OCI-LY7 (cell line): ENCODE data around the gene NAV1. TPM values are rescaled to one million over a fixed set of nuclear protein-coding genes. Genes with fewer than 3 reads are reported as not detected.

Source experiments
- BruUV-seq: library from RNA; stranded (reverse); fragments of 400-500 nt; replicated peaks from 2 replicates; lab custom pipeline; 2021; lab: Mats Ljungman, UMichigan
- CTCF ChIA-PET: fragments of 300-600 bp; sonication (Branson Sonifier 250); formaldehyde crosslinking; loops from one replicate; lab custom pipeline; 2022; ENCODE audit warnings: antibody characterized with exemption; ENCODE audit not compliant: unreplicated experiment; lab: Charles Lee
- POLR2A ChIA-PET: fragments of 300-600 bp; sonication (Branson Sonifier 250); formaldehyde crosslinking; loops from one replicate; lab custom pipeline; 2022; ENCODE audit warnings: antibody characterized with exemption; lab: Charles Lee
- DNase-seq: peaks from one replicate; pipeline ENCODE4 v3.0.0-alpha.2; 2015; ENCODE audit warnings: low spot score
- H2AFZ ChIP-seq: fragments of 200-600 bp; sonication (generic), shearing (Covaris generic); 2 replicates; pipeline ENCODE4 v1.6.1; 2014; ENCODE audit warnings: mild to moderate bottlenecking, antibody characterized with exemption, low read length, moderate library complexity
- H3K27ac ChIP-seq: fragments of 200-600 bp; sonication (generic); 2 replicates; pipeline ENCODE4 v1.5.1; 2014; ENCODE audit warnings: mixed run types, low read depth, mild to moderate bottlenecking, moderate library complexity, low read length, inconsistent platforms; ENCODE audit not compliant: poor library complexity, severe bottlenecking
- H3K36me3 ChIP-seq: fragments of 200-600 bp; sonication (generic); 2 replicates; pipeline ENCODE4 v1.6.1; 2014; ENCODE audit warnings: mild to moderate bottlenecking, antibody characterized with exemption, low read length, moderate library complexity, mixed read lengths; ENCODE audit not compliant: insufficient read depth
- H3K4me1 ChIP-seq: fragments of 200-600 bp; sonication (generic); 2 replicates; pipeline ENCODE4 v1.5.1; 2014; ENCODE audit warnings: mild to moderate bottlenecking, low read length; ENCODE audit not compliant: insufficient read depth, poor library complexity, severe bottlenecking
- H3K4me2 ChIP-seq: fragments of 200-600 bp; sonication (generic); 2 replicates; pipeline ENCODE4 v1.6.1; 2014; ENCODE audit warnings: mild to moderate bottlenecking, low read length
- H3K4me3 ChIP-seq: fragments of 200-600 bp; sonication (generic); 2 replicates; pipeline ENCODE4 v1.5.1; 2014; ENCODE audit warnings: mild to moderate bottlenecking, low read depth, low read length; ENCODE audit not compliant: poor library complexity, severe bottlenecking
- H3K79me2 ChIP-seq: fragments of 200-600 bp; sonication (generic); 2 replicates; pipeline ENCODE4 v1.6.1; 2016; ENCODE audit warnings: low read depth, mild to moderate bottlenecking, low read length, moderate library complexity, mixed read lengths; ENCODE audit not compliant: insufficient read depth
- H3K9me2 ChIP-seq: fragments of 200-600 bp; sonication (generic); 2 replicates; pipeline ENCODE4 v1.6.1; 2016; ENCODE audit warnings: mild to moderate bottlenecking, low read length, mixed read lengths; ENCODE audit not compliant: insufficient read depth
- H3K9me3 ChIP-seq: fragments of 200-600 bp; sonication (generic); 2 replicates; pipeline ENCODE4 v1.6.1; 2014; ENCODE audit warnings: mild to moderate bottlenecking, mixed run types, low read length, mixed read lengths
- H4K20me1 ChIP-seq: fragments of 200-600 bp; sonication (generic); 2 replicates; pipeline ENCODE4 v1.6.1; 2014; ENCODE audit warnings: mild to moderate bottlenecking, antibody characterized with exemption, low read length, moderate library complexity, mixed read lengths; ENCODE audit not compliant: insufficient read depth
- CTCF ChIP-seq: fragments of 200-600 bp; sonication (generic); conservative IDR thresholded peaks from 2 replicates; pipeline ENCODE4 v1.5.1; 2014; ENCODE audit warnings: mild to moderate bottlenecking, antibody characterized with exemption, low read length, moderate library complexity, mixed read lengths
- EZH2phosphoT487 ChIP-seq: fragments of 200-600 bp; sonication (generic); IDR thresholded peaks from 2 replicates; pipeline ENCODE4 v1.6.1; 2018; ENCODE audit warnings: low read depth, borderline replicate concordance, mild to moderate bottlenecking, mixed run types, antibody characterized with exemption, low read length, moderate library complexity, mixed read lengths
- intact Hi-C: fragments of 100-400 bp; cut with micrococcal nuclease; formaldehyde crosslinking; loops from one replicate; pipeline ENCODE4 v1.10.0; 2022; ENCODE audit not compliant: unreplicated experiment
- total RNA-seq, 2 experiments: library from RNA; depleted of rRNA in 1 of 2; stranded (reverse); fragments of >200 nt in 1 of 2; shearing (Covaris generic) in 1 of 2; gene quantifications; 2 replicates each; pipeline ENCODE4 v1.2.3, GENCODE V29; 2014 to 2022

Gene NAV1
- total RNA-seq, 2 experiments from 2014 or later: 4.2 to 20.7 TPM

- H2AFZ ChIP-seq: no peak overlapping the region
- H3K27ac ChIP-seq: no peak overlapping the region
- no peak overlapping the region for H3K4me3 ChIP-seq
- intact Hi-C loops: no loop called here
- no peaks in the 10 kb centered on the region for H3K4me1 ChIP-seq
- no peaks in the 10 kb centered on the region for H3K9me3 ChIP-seq
- no peaks in the 10 kb centered on the region for H3K9me2 ChIP-seq
- no peak for TF ChIP-seq CTCF
- TF ChIP-seq EZH2phosphoT487: no peak
- ChIA-PET POLR2A (no interaction called here), CTCF (no interaction called here)
- H4K20me1 ChIP-seq: no peaks in the 10 kb centered on the region
- no peaks in the 10 kb centered on the region for H3K79me2 ChIP-seq
- TSS peak; percentile 35 for BruUV-seq
- no peak for DNase-seq
- H3K4me2 ChIP-seq: no peak overlapping the region
- no peaks in the 10 kb centered on the region; the same call in 1 of the 2 replicates for H3K36me3 ChIP-seq
Observed at GRCh38 chr1:201525193-201525778, 13.6 kb upstream of the NAV1 start.

- H3K27ac ChIP-seq: no peak overlapping the region
- no peak overlapping the region for H3K4me3 ChIP-seq
- H3K36me3 ChIP-seq: no peaks in the 10 kb centered on the region; the same call in 1 of the 2 replicates
- DNase-seq: no peak
- TF ChIP-seq CTCF (no peak), EZH2phosphoT487 (no peak)
- no peak overlapping the region for H2AFZ ChIP-seq
- no peak overlapping the region for H3K4me2 ChIP-seq
- ChIA-PET POLR2A (interaction anchor here (0.6 to 0.7 kb wide), 2 partner anchors 19 to 223 kb away, joined by 3 read pairs; no protein-coding TSS in a partner anchor), CTCF (no interaction called here)
- H3K9me2 ChIP-seq: no peaks in the 10 kb centered on the region
- BruUV-seq: no TSS peak
- no peaks in the 10 kb centered on the region for H4K20me1 ChIP-seq
- no peaks in the 10 kb centered on the region for H3K9me3 ChIP-seq
- intact Hi-C loops: no loop called here
- H3K79me2 ChIP-seq: no peaks in the 10 kb centered on the region
- no peaks in the 10 kb centered on the region for H3K4me1 ChIP-seq
Observed at GRCh38 chr1:201527879-201528278, 11.0 kb upstream of the NAV1 start.

- TF ChIP-seq CTCF (no peak), EZH2phosphoT487 (no peak)
- H3K36me3 ChIP-seq: no peaks in the 10 kb centered on the region; the same call in 1 of the 2 replicates
Observed at GRCh38 chr1:201528631-201529252, 10.2 kb upstream of the NAV1 start.

More at GRCh38 chr1:201528631-201529252, 10.2 kb upstream of the NAV1 start:
- intact Hi-C loops: no loop called here
- no peaks in the 10 kb centered on the region for H3K9me2 ChIP-seq
- H3K4me2 ChIP-seq: no peak overlapping the region
- H4K20me1 ChIP-seq: no peaks in the 10 kb centered on the region
- no TSS peak for BruUV-seq
- H3K4me1 ChIP-seq: no peaks in the 10 kb centered on the region
- H3K79me2 ChIP-seq: no peaks in the 10 kb centered on the region
- DNase-seq: no peak
- no peak overlapping the region for H3K27ac ChIP-seq
- ChIA-PET POLR2A (no interaction called here), CTCF (no interaction called here)
- H3K4me3 ChIP-seq: no peak overlapping the region
- H2AFZ ChIP-seq: no peak overlapping the region
- H3K9me3 ChIP-seq: no peaks in the 10 kb centered on the region
